ENCODE data around the gene OSTC. TPM values are rescaled to one million over a fixed set of nuclear protein-coding genes. Genes with fewer than 3 reads are reported as not detected.

Gene OSTC
- total RNA-seq = 272 and 336 TPM in 2 replicates

GRCh38 chr4:108650212-108651013 is at the start of gene OSTC:
TSS of gene OSTC (plus strand) at chr4:108650599. CDS start at chr4:108650656, 57 bp downstream.

GRCh38 chr4:108620101-108620932 is 30.1 kb upstream of the OSTC start, which contains the start of gene RPL34:
TSS of gene RPL34 (plus strand) at chr4:108620576. CDS start at chr4:108621960, 1,384 bp downstream.

Small RNA genes lying within 50 kb of the gene (small RNA-seq; reads per million reads assigned to genes)
- gene RNU6-431P = not detected

Other genes starting within 250 kb of the OSTC start
- 658 and 661 TPM in 2 replicates for gene RPL34, start 30.0 kb upstream of the OSTC start, total RNA-seq
- gene ETNPPL, start 112.5 kb downstream of the OSTC start, total RNA-seq = not detected in 2 replicates